GM19043 (cell line): ENCODE data around the gene ILDR1.

Experiments
- ATAC-seq: cut with Tn5 transposase; IDR thresholded peaks from one replicate; pipeline ENCODE4 v1.9.1; 2021; ENCODE audit warnings: low read depth; ENCODE audit not compliant: unreplicated experiment

Gene ILDR1

DNA sequence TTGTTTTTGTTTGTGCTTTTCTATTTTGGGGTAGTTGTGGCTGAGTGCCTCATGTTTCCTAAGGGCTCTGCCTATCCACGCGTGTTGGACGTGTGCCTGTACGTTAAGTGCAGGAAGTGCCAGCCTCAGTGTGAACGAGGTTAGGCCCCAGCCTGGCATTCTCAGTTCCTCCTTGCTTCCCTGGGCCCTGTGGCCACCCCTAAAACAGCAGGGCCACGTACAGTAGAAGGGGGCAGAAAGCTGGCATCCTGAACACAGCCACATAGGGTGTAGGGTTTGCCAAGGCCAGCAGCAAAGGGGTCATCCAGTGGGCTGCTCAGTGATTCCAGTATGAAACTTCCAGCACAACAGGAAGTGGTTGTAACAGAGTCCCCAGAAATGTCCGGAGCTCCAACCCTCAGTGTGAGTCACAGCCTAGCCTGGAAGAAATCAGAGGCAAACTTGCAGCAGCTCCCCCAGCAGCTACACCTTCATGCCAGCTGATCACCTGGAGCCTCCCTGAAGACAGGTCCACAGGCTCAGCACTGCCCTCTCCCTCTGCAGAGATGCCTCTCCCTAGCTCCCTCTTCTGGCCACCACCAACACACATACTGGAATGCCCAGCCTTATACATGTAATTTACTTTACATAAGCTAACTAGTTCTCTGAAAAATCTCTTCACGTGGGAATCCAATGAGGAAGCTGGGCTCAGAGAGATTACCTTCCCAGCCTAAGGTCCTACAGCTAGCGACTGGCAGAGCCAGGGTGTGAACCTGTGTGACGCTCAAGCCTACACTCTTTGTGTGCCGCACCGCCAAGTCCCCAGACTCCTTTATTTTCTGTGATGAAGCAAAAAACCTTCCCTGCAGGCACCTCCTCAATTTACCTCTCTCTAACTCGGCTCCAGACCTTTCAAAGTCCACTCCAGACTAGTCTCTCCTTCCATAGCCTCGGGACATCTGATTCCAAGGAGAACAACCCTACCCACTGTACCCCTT, 26.6 kb downstream of the ILDR1 start:
- ATAC-seq: no peak

DNA sequence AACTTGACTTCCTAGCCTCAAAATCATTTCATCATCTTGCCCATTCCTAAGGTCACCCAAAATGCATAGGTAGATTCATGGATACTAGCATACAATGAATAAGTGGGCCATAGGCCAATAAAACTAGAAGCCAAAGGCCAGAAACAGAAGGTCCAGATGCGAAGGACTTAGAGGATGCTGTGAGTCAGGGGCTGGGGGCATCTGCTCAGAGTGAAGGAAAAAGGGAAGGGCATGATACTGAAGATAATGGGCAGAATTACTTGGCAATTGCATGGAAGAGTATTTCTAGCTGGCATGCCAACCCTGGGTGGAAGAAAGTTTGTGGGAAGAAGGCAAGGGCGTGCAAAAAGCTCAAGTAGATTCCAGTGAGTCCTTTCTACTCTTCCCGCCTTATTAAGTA, 27.5 kb downstream of the ILDR1 start:
- no peak for ATAC-seq

DNA sequence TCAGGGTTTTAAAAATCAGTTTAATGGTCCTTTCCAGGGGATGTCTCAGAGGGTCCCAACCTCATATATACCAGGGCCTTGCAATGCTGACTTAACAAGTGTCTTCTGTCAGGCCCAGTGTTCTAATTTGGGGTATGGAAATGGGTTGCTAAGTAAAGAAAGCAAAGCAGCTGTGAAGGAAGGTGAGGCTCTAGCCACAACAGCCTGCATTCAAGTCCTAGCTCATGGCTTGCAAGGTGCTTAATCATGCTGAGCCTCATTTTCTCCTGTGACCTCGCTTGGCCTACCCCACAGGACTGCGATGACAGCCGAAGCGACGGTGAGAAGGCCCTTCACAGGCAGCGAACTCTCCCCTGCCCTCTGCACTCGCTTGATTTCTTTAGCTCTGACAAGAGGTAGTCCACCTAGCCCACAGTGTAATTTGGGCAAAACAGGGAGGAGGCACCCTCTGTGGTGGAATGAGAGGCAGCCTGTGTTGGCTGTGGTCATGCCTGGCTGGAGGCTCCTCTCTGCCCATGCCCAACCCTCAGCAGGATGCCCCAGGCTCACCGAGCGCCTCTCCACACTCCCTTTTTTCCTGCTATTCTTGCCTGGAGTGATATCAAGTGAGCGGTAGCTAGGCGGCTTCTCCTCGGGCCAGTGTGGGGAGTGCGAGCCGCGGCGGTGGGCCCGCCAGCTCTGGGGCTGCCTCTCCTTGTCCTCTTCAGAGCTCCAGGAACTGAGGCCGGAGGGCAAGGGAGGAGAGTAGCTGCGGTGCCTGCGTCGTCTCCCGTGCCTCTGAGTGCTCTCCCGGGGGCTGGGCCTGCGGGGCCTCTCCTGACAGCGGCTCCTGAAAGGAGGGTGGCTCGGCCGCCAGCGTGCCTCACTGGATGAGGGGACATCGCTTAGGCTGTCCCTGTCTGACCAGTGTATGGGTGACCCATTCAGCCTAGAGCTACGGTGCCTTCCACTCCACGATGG, 29.2 kb downstream of the ILDR1 start:
- ATAC-seq: peak; percentile 58

DNA sequence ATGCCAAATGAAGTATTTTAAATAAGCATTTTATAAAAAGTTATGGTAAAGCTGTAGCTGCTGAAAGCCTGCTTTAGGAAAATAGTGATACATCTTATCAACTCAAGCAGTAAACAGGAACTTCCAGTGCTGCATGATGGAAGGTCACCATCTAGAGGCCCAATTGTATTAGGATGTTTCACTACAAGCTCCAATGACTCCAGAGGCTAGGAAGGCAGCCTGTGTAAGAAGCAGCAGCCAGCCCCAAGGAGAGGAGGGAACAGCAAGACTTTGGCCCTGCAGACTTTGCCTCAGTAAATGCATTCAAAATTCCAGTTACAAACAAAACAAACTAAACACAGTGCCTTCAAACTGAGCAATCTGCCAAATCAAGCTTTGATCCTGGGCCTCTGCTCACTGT, 32.1 kb downstream of the ILDR1 start:
- no peak for ATAC-seq

DNA sequence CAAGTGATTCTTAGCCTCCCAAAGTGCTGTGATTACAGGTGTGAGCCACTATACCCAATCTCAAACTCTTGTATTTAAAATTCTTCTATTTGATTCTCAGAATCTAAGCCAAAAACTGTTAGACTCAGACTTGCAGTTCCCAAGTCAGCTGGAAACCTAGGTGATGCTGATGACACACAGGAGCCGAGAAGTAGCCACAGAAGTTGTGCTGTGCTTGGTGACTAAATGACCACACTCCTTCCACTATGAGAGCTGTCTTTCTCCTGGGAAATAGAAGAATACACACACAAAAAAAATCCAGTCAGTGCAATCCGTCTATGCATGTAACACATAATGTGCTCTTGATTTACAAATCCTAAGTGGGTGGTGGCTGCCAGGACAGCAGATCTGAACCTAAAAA, 33.9 kb downstream of the ILDR1 start:
- no peak for ATAC-seq

DNA sequence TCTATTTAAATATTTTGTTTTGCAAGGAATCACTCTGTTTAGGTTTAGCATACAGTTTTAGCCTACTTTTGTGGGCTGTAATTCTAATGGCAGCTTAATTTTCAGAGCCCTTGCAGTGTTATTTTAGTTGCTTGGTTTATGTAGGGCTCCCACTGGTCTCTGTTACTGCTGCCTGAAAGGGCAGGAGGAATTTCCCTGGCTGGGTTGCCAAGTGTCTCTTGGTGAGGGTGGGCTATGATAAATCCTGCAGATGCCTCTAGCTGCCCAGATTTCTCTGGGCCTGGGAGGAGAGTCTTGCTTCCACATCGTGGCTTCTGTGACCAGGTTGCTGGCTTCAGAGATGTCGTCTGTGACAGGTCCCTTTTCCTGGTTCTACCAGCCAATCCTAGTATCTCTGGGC, 36.2 kb downstream of the ILDR1 start:
- no peak for ATAC-seq

DNA sequence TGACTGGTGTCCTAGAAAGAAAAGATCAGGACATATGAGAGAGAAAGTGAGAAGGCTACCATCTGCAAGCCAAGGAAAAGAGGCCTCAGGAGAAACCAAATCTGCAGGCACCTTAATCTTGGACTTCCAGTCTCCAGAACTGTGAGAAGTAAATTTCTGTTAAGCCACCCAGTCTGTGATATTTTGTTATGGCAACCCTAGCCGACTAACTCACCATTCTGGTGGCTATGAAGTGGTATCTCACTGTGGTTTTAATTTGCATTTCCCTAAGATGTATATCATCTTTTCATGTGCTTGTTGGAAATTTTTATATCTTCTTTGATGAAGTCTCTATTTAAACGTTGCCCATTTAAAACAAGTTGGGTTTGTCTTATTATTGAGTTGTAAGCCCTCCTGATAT, 40.6 kb downstream of the ILDR1 start:
- no peak for ATAC-seq

DNA sequence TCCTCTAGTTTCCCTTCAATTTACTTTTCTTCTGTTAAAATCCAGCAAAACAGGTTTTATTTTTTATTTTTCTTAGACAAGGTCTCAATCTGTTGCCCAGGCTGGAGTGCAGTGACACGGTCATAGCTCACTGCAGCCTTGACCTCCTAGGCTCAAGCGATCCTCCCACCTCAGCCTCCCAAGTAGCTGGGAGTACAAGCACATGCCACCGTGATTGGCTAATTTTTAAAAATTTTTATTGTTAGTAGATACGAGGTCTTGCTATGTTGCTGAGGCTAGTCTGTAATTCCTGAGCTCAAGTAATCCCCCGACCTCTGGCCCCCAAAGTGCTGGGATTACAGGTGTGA, 41.6 kb downstream of the ILDR1 start:
- no peak for ATAC-seq

DNA sequence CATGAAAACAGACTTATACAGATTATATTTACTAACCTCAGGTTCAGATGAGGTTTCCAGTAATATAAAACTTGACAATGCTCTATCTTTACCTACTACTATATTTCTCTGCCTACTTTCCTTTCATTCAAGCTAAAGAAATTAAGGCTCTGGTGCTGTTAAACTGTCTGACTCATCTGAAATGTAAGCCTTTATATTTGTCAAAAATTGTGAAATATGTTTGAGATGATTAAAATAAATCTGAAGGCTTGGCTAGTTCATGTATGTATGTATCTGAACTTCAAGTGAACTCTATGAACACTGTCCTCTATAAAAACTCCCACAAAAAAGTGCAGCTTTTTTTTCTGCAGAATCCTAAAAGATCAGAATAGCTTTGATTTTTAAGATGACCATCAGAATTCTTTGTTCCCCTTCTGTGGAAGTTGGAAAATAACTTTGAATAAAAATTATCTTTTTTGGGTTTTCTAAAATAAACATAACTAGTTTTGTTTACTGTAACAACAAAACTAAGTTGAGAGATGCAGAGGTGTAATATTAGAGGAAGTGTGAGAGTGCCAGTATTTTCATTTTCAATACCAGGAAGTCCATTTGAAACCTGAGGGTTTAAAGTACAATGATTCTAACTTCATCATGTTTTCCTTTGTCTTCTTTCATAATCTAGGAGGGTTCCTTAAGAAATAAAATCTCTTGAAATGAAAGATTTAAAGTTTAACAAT, 42.2 kb downstream of the ILDR1 start:
- no peak for ATAC-seq

DNA sequence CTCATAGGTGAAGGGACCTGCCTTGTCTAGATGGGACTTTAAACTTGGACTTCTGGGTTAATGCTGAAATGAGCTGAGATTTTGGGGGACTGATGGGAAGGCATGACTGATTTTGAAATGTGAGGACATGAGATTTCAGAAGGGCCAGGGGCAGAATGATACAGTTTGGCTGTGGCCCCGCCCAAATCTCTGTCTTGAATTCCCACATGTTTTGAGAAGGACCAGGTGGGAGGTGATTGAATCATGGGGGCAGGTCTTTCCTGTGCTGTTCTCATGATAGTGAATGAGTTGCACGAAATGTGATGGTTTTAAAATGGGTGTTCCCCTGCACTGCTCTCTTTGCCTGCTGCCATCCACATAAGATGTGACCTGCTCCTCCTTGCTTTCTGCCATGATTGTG, 42.8 kb downstream of the ILDR1 start:
- no peak for ATAC-seq

DNA sequence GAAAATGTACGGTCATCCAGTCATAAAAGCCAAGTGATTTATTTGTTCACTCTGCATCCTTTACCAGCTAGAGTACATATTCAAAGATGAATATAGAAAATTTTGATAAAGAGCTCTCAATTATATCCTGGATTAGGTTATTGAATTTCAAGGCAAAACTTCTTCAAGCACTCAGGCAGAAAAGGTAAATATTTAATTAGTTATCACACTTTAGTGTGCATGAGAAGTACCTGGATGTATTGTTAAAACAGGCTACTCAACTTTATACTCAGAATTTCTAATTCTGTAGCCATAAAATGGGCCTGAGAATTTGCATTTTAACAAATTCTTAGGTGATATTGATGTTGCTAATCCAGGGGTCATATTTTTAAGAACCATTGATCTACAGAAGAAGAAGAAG, 45.3 kb downstream of the ILDR1 start:
- no peak for ATAC-seq

DNA sequence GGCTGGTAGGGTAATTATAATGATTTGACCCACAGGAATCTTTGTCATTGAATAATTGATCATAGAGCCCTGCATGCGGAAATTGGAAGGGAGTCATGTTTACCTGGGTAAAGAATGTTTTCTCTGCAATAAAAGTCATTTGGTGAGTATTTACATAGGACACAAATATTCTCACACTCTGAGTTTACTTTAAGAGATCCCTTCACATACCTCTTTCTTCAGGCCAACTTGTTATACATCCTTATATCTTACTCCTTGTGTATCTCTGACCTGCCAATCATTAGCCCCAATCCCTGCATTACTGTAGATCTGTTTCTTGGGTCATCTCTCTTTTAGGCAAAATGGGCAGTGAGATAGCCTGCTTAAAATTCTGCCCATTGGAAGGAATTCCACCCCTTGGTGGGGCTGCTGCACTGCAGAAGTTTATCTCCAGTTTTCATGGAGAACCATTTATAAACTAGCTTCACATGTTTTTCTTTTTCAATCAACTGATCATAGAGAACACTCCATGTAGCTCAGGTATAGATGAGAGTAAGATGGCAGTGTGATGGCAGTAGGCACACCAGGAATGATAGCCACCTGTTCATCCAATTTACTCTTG, 46.2 kb downstream of the ILDR1 start:
- no peak for ATAC-seq

DNA sequence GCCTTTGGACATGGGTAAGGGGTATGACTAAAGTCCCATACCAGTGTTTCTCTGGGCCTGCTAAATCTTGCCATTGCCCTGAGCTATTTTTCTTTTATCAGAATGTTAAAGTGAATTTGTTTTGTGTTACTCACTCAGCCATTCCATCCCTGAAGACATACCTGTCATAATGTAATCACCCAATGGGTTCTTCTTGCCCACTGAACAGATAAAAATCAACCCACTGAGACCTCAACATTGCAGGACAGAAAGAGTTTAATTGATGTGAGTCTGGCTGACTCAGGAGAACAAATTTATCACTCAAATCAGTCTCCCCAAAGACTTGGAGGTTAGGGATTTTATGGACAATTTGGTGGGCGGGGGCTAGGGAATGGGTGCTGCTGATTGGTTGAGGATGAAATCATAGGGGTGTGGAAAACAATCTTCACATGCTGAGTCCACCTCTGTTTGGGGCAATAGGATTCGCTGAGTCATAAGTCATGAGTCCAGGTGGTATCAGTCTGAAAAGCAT, 47.4 kb downstream of the ILDR1 start:
- no peak for ATAC-seq

DNA sequence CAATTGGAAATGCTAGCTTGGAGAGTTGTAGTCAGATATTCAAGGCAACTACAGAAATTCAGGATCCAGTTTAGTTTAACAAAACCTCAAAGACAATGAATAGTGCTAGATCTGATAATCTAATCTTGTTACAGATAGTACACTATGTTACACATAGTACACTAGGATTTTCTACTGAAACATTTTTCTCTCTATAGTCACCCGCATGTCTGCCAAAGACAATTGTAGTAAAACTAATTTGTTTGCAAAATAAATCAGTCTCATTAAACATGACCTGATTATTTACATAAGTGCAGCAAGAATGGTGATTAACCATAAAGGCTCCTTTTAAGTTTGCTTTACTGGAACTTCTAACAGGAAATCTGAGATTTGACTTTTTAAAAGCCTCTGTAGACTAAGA, 52.0 kb downstream of the ILDR1 start:
- no peak for ATAC-seq

DNA sequence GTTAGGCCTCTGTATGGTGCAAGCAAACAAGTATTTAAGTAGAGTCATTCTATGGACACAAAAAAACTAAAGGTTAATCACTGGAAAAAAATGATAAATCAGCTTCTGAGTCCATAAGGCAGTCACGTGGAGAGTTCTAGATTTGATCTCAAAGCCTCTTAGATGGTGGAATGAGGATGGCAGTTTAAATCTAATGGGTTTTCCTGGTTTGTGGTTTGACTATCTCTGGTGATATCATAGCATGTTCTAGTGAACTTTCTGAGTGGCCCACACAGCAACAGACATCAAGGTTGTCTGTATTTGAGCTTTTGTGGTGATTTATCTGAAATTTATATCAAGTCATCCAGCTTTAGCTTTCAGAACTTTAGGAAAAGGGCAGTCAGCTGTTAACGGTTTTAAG, 52.4 kb downstream of the ILDR1 start:
- no peak for ATAC-seq

DNA sequence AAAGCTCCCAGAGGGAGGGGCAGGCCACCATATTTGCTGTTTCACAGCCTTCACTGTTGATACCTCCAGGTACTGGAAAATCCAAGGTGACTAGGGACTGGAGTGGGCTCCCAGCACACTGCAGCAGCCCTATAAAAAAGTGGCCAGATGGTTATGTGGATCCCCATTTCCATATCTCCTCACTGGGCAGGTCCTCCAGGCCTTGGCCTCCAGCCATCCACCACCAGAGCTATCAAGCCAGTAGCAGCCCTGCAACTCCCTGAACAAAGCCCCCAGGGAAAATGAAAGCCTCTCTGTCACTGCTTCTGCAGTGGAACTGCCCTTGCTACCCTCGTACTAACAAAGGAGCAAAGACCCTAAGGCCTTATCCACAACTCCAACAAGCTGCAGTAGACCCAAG, 58.4 kb downstream of the ILDR1 start:
- ATAC-seq: no peak

DNA sequence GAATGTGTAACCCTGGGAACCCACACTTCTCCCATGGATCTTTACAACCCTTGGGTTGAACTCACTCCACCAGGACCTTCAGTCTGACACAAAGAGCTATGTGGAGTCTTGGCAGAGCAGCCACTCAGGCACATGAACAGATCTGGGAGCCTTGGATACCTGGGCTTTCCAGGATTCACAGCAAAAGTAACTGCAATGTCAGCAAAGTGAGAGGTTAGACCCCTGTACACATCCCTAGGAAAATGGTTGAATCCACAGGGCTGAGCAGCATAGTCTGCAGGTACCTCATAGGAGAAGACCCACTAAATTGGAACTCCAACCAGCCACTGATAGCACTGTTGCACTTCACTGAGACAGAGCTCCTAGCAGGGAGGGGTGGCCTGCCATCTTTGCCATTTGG, 59.6 kb downstream of the ILDR1 start:
- no peak for ATAC-seq

DNA sequence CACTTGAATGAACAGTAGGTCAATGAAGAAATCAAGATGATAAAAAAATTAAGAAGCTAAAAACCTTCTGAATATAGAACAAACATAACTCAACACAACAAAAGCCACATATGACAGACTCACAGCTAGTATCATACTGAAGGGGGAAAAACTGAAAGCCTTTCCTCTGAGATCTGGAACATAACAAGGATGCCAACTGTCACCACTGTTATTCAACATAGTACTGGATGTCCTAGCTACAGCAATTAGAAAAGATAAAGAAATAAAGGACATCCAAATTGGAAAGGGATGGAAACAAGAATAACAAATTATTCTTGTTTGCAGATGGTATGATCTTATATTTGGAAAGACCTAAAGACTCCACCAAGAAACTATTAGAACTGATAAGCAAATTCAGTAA, 60.8 kb downstream of the ILDR1 start:
- no peak for ATAC-seq

DNA sequence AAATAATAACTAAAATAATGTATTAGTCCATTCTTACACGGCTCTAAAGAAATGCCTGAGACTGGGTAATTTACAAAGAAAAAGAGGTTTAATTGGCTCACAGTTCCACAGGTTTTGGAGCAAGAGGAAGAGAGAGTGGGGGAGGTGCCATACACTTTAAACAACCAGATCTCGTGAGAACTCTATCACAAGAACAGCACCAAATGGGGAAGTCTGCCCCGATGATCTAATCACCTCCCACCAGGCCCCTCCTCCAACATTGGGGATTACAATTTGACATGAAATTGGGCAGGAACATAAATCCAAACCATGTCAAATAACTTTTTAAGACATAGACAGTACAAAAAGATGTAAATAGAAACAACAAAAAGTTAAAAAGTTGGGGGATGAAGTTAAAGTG, 63.2 kb downstream of the ILDR1 start:
- no peak for ATAC-seq

DNA sequence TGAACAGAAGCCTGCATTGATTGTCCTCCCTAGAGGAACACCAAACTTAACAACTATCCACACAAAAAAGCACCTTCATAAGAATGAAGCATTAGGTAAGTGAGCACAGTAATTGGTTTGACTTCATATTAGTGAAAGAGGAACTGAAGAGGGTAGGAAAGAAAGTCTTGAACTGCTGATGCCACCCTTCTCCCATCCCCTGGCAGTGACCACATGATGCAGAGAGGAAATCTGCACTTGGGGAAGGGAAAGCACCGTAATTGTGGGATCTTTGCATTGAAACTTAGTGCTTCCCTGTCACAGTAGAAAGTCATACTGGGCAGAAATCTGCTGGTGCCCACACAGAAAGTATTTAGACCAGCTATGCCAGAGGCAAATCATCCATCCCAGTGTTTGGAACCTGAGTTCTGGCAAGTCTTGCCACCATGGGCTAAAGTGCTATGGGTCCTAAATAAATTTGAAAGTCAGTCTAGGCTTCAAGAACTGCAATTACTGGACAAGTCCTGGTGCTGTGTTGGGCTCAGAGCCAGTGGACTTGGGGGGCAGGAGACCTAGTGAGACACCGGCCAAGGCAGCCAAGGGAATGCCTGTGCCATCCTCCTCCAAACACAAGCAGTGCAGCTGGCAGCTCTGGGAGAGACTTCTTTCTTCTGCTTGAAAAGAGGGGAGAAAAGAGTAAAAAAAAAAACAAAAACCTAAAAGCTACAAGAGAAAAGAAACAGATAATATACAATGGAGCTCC, 64.2 kb downstream of the ILDR1 start:
- peak; percentile 43 for ATAC-seq
